Testis (tissue), 3 donors: ENCODE data around the gene PC. TPM values are rescaled to one million over a fixed set of nuclear protein-coding genes. Genes with fewer than 3 reads are reported as not detected.

Experiments
- DNase-seq: peaks from one replicate; pipeline ENCODE4 v3.0.0-alpha.2; 2019
- H3K27ac ChIP-seq, 2 donors: fragments of 200-600 bp; sonication (generic); one replicate each; pipeline ENCODE4 v1.5.1; 2019
- H3K27me3 ChIP-seq: fragments of 200-600 bp; sonication (generic); one replicate; pipeline ENCODE4 v1.5.1; 2019
- H3K36me3 ChIP-seq: fragments of 200-600 bp; sonication (generic); one replicate; pipeline ENCODE4 v1.5.1; 2017; ENCODE audit warnings: low read depth; ENCODE audit errors: missing control alignments
- H3K4me1 ChIP-seq: fragments of 200-600 bp; sonication (generic); one replicate; pipeline ENCODE4 v1.5.1; 2019
- H3K4me3 ChIP-seq, 2 donors: fragments of 200-600 bp; sonication (generic); one replicate each; pipeline ENCODE4 v1.5.1; 2017 to 2019
- H3K9me3 ChIP-seq: fragments of 200-600 bp; sonication (generic); one replicate; pipeline ENCODE4 v1.5.1; 2017
- CTCF ChIP-seq, 3 experiments: fragments of 450-650 bp in 2 of 3; fragments of 200-600 bp in 1 of 3; sonication (generic) in 1 of 3; IDR thresholded peaks; one replicate each; pipeline ENCODE4 v1.5.1; 2016 to 2019; ENCODE audit warnings: antibody characterized with exemption in 3 of 3, mild to moderate bottlenecking in 2 of 3, moderate library complexity in 1 of 3
- POLR2A ChIP-seq: fragments of 450-650 bp; IDR thresholded peaks from one replicate; pipeline ENCODE4 v1.6.1; 2017; ENCODE audit warnings: antibody characterized with exemption, mild to moderate bottlenecking, moderate library complexity
- WGBS, 2 donors: methylation state at CpG; one replicate each; pipeline ENCODE4 v1.1.5; 2018; 5-methylcytosine and 5-hydroxymethylcytosine counted together
- intact Hi-C: fragments of 100-400 bp; cut with DNase I; formaldehyde crosslinking; loops from one replicate; pipeline ENCODE4 v1.15.1; 2023; ENCODE audit warnings: low total_unique reads
- polyA plus RNA-seq: library from polyadenylated mRNA; stranded (reverse); fragments of 350-450 nt; fragmentation: Illumina TruSeq; extraction: RNeasy Lipid Tissue Mini Kit (QIAGEN cat#74804); gene quantifications from one replicate; pipeline ENCODE4 v1.2.3, GENCODE V29; 2014; ENCODE audit warnings: low read depth, low replicate concordance; ENCODE audit not compliant: insufficient read depth
- total RNA-seq, 2 donors: library from RNA; depleted of rRNA; stranded (reverse); fragments of >200 nt; gene quantifications; one replicate each; pipeline ENCODE4 v1.2.3, GENCODE V29; 2016

Gene PC
- total and polyA plus RNA-seq, 3 donors from 2014 or later = 40.9 to 53.1 (median 46.0) TPM

DNA sequence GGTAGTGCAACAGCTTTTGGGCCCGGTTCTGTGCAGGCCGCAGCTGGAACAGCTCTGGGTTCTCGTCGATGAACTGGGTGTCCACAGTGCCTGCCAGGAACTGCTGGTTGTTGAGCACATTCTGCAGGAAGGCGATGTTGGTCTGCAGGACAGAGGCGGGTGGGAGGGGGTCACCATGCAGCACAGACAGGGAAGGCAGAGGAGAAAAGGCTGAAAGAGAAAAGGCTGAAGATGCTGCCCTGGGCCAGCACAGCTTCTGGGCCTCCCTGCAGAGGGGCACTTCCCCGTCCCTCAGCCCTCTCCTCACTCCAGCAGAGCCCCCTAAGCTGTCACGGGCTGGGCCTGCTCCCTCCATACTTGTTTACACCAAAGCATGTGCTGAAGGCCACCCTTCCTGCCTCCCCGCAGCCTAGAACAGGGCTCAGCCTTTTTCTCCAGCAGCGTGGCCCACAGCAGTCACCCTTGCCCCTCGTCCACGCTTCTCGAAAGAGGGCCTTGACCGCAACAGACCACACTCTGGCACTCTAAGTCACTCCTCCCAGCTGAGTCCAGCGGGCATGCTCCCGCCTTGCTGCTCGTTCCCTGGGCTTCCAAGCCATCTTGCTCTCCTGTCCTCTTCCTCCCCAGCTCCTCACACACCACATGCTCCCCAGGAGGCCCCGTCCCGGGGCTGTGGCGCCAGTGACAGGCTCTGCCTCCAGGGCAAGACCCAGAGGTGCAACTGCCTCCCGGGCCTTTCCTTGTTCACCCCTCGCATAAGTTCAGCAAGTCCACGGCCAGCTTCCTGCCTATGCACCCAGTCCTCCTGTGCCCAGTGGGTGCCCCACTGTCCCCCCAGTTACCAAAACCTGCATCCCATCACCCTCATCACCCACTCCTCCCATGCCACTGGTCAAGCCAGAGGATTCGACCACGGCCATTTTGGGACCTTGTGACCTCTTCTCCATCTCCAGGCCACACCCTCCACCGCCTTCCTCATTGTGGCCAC, 104.6 kb downstream of the PC start:
- WGBS, 2 donors = 90 to 91% methylated on average over 26 of the region's 26 CpGs
- no peak for DNase-seq
- H3K36me3 ChIP-seq = no peaks in the 10 kb centered on the region
- H3K27ac ChIP-seq = no peak overlapping the region
- intact Hi-C loops = no loop called here
- TF ChIP-seq CTCF (IDR thresholded peaks at IDR 0.05) = no peak
- TF ChIP-seq POLR2A = no peak
- H3K4me3 ChIP-seq = no peak overlapping the region
- H3K9me3 ChIP-seq = no peaks in the 10 kb centered on the region
- H3K27me3 ChIP-seq = no peaks in the 10 kb centered on the region
- H3K4me1 ChIP-seq = peaks cover 7% of the 10 kb centered on the region

- Histone ChIP-seq H3K9me3 (no peaks in the 10 kb centered on the region), H3K36me3 (no peaks in the 10 kb centered on the region), H3K27ac (no peak overlapping the region), H3K27me3 (no peaks in the 10 kb centered on the region), H3K4me1 (peaks cover 7% of the 10 kb centered on the region), H3K4me3 (no peak overlapping the region)
- 89 to 93% methylated on average over 26 of the region's 26 CpGs for WGBS, 2 donors
- TF ChIP-seq POLR2A = no peak
- TF ChIP-seq CTCF (IDR thresholded peaks at IDR 0.05) = no peak
- intact Hi-C loops = no loop called here
- no peak for DNase-seq
Observed at GRCh38 chr11:66852466-66853241, 105.5 kb downstream of the PC start.

DNA sequence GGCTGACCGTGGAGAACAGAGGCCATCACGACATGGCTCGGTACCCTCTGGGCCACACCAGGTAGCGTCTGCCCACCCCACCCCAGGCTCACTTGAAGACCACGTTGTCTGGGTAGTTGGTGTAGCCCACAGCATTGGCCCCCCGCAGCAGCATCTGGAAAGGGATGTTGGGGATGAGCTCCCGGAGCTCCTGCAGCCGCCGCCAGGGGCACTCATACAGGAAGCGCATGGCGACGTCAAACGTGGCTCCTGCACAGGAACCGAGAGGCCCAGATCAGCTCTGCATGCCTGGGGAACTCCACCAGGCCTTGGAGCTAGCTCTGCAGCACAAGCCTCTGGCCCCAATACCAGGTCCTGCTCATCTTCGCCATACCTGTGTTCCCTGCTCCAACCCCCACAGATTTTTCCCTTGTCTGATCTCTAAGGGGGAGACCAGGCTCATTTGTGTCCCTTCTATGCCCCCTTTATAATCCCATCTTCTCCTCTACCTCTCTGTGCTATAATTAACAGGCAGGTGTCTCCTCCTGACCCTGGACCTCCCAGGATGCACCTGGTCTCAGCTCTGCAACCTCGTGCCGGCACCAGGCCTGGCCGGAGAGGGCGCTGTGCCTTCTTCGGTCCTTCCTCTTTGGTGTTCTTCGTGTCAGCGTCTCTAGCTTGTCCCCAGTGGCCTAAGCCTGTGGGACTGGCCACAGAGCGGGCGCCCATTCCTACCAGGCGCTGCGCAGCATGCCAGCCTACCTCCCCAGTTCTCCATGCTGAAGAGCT, 106.3 kb downstream of the PC start:
- peaks cover 7% of the 10 kb centered on the region for H3K4me1 ChIP-seq
- intact Hi-C loops = no loop called here
- no peak overlapping the region for H3K4me3 ChIP-seq
- H3K36me3 ChIP-seq = no peaks in the 10 kb centered on the region
- H3K27ac ChIP-seq = no peak overlapping the region
- DNase-seq = no peak
- H3K27me3 ChIP-seq = no peaks in the 10 kb centered on the region
- no peak for TF ChIP-seq POLR2A
- no peak for TF ChIP-seq CTCF (IDR thresholded peaks at IDR 0.05)
- WGBS, 2 donors = 89 to 92% methylated on average over 19 to 26 of the region's 26 CpGs
- H3K9me3 ChIP-seq = no peaks in the 10 kb centered on the region

- peaks cover 7% of the 10 kb centered on the region for H3K4me1 ChIP-seq
- TF ChIP-seq POLR2A = no peak
- no peak for TF ChIP-seq CTCF (IDR thresholded peaks at IDR 0.05)
- DNase-seq = no peak
- no peaks in the 10 kb centered on the region for H3K9me3 ChIP-seq
- H3K36me3 ChIP-seq = no peaks in the 10 kb centered on the region
- intact Hi-C loops = no loop called here
- no peaks in the 10 kb centered on the region for H3K27me3 ChIP-seq
- no peak overlapping the region for H3K4me3 ChIP-seq
- no peak overlapping the region for H3K27ac ChIP-seq
- 89 to 90% methylated on average over 2 to 4 of the region's 4 CpGs for WGBS, 2 donors
Observed at GRCh38 chr11:66851239-66851596, 107.0 kb downstream of the PC start.
